Measurements from ENCODE around the gene KCNK18. TPM values are rescaled to one million over a fixed set of nuclear protein-coding genes. Genes with fewer than 3 reads are reported as not detected.

KCNK18 gene
- total RNA-seq, 1 experiment from 2014 or later: not detected

DNA sequence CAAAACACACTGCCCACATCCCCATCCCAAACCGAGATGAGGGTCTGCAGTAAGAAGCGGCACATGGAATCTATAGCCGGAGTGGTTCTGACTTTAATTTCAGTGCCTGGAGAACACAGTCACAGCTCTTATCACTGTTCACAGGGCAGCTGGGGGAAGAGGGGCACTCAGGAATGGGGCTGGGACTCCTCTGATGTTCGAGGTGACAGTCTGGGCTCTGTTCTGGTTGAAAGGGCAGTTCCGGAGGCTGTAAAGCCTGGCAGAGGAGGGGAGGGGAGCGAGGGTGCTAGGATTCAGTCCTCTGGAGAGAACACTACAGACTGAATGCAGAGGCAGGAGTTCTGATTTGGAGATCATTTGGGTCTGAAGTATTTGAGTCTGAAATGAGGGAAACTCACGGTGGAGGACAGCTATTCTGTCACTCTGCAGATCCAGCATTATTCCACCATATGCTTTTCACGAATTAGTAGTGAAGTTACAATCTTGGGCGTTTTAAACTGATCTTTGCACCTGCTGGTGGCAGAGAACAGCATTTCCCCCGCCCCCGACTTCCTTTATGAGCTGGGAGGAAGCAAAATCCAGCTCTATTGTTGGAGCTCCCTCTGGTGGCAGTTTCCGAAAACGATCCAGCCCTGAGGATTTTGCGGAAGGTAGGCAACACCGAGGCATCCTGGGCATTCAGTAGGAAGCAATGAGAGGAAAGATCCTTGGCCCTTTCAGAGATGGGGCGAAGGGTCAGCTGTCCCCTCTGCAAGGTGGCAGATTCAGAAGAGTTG, 22.7 kb upstream of the KCNK18 start:
- intact Hi-C loops (cut with micrococcal nuclease; ENCODE audit: unreplicated experiment): loop anchor here (1.0 to 10.0 kb wide), 3 partner anchors 227 to 550 kb away; partner anchors contain the start of gene PNLIPRP2
- Mint-ChIP-seq H3K36me3 (ENCODE audit: insufficient read depth, unreplicated experiment) (peaks cover 13% of the 10 kb centered on the region), H3K4me3 (ENCODE audit: low read depth, unreplicated experiment) (peak overlapping the region; percentile 70), H3K27me3 (ENCODE audit: unreplicated experiment) (peaks cover 35% of the 10 kb centered on the region), H3K27ac (ENCODE audit: unreplicated experiment) (no peak overlapping the region), H3K4me1 (ENCODE audit: low read depth, unreplicated experiment) (no peaks in the 10 kb centered on the region), H3K9me3 (ENCODE audit: low read depth, unreplicated experiment) (no peaks in the 10 kb centered on the region)
- CTCF ChIA-PET: interaction anchor here (0.5 to 1.6 kb wide), 18 partner anchors 9 to 547 kb away, joined by 3 to 46 read pairs (median 4); partner anchors contain the start of gene ENO4
- DNase-seq: peak; percentile 83
- no TSS peak for BruUV-seq (replicated peaks)
- peak; percentile 42 for TF ChIP-seq CTCF (IDR thresholded peaks at IDR 0.05; ENCODE audit: unreplicated experiment)

DNA sequence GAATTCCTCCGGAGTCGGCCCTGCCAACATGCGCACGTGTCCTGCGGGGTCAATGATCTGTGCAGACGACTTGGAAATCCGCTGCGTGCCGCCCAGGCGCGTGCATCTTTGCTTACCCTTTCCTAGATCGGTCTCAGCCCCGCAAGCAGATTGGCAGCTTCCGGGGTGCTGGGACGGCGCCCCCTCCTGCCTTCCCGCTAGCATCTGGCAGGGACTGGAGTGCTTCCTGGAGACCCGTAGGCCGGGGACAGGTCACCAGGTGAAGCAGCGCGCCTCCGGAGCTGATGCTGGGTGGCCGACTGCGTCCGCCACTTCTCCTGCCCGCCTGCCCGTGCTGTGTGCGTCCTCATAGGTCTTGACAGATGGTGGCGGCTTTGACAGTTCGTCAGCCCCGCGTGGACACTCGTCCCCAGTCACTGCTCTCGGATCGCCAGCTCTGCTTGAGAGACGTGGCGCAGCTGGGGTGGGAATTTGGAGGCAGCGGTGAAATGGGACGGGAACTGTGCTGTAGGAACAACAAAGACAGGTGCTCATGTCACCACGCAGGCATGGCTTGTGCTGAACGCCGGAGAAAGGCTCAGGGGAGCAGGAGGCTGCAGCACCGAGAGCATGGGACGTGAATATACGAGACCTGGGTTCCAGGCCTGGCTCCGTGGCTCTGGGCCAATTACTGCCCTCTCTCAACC, 21.9 kb upstream of the KCNK18 start:
- intact Hi-C loops (cut with micrococcal nuclease; ENCODE audit: unreplicated experiment): loop anchor here (1.0 to 10.0 kb wide), 2 partner anchors 378 to 551 kb away; partner anchors contain the start of gene PNLIPRP2
- peak overlapping the region; percentile 70 for H3K4me3 Mint-ChIP-seq (ENCODE audit: low read depth, unreplicated experiment)
- peaks cover 35% of the 10 kb centered on the region for H3K27me3 Mint-ChIP-seq (ENCODE audit: unreplicated experiment)
- DNase-seq: no peak
- H3K27ac Mint-ChIP-seq (ENCODE audit: unreplicated experiment): no peak overlapping the region
- CTCF ChIA-PET: interaction anchor here (0.6 to 1.6 kb wide), 17 partner anchors 9 to 548 kb away, joined by 3 to 46 read pairs (median 4); partner anchors contain the start of gene ENO4
- H3K36me3 Mint-ChIP-seq (ENCODE audit: insufficient read depth, unreplicated experiment): peaks cover 13% of the 10 kb centered on the region
- no peak for TF ChIP-seq CTCF (IDR thresholded peaks at IDR 0.05; ENCODE audit: unreplicated experiment)
- no peaks in the 10 kb centered on the region for H3K4me1 Mint-ChIP-seq (ENCODE audit: low read depth, unreplicated experiment)
- BruUV-seq (replicated peaks): no TSS peak
- H3K9me3 Mint-ChIP-seq (ENCODE audit: low read depth, unreplicated experiment): no peaks in the 10 kb centered on the region

GRCh38 chr10:117175901-117176534, 21.3 kb upstream of the KCNK18 start:
- CTCF ChIA-PET: interaction anchor here (1.1 to 1.6 kb wide), 4 partner anchors 375 to 549 kb away, joined by 3 to 46 read pairs (median 9); no protein-coding TSS in a partner anchor
- Mint-ChIP-seq H3K36me3 (ENCODE audit: insufficient read depth, unreplicated experiment) (peaks cover 13% of the 10 kb centered on the region), H3K27ac (ENCODE audit: unreplicated experiment) (no peak overlapping the region), H3K27me3 (ENCODE audit: unreplicated experiment) (peaks cover 37% of the 10 kb centered on the region), H3K4me3 (ENCODE audit: low read depth, unreplicated experiment) (peak overlapping the region; percentile 70), H3K9me3 (ENCODE audit: low read depth, unreplicated experiment) (no peaks in the 10 kb centered on the region), H3K4me1 (ENCODE audit: low read depth, unreplicated experiment) (no peaks in the 10 kb centered on the region)
- intact Hi-C loops (cut with micrococcal nuclease; ENCODE audit: unreplicated experiment): loop anchor here (1.0 to 10.0 kb wide), 3 partner anchors 379 to 551 kb away; partner anchors contain the start of gene PNLIPRP2
- peak; percentile 75 for TF ChIP-seq CTCF (IDR thresholded peaks at IDR 0.05; ENCODE audit: unreplicated experiment)
- BruUV-seq (replicated peaks): no TSS peak
- DNase-seq: peak; percentile 75

DNA sequence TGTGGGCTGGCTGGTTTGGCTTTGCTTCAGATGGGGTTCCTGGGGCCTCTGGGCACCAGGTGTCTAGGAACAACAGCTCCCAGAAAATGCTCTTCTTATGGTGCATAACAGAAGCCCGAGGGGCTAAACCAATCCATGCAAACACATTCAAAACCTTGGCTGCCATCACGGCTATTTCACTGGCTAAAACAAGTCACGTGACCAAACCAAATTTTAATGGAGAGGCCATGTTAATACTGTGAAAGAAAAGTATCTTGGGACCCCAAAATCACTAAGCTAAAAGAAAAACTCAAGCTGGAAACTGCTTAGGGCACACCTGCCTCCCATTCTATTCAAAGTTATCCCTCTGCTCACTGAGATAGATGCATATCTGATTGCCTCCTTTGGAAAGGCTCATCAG, 19.1 kb upstream of the KCNK18 start:
- intact Hi-C loops (cut with micrococcal nuclease; ENCODE audit: unreplicated experiment): loop anchor here (10.0 kb wide), 1 partner anchor 553 kb away; the partner anchor contains the start of gene PNLIPRP2
- Mint-ChIP-seq H3K27me3 (ENCODE audit: unreplicated experiment) (peaks cover 15% of the 10 kb centered on the region), H3K9me3 (ENCODE audit: low read depth, unreplicated experiment) (no peaks in the 10 kb centered on the region), H3K4me3 (ENCODE audit: low read depth, unreplicated experiment) (no peak overlapping the region), H3K36me3 (ENCODE audit: insufficient read depth, unreplicated experiment) (peaks cover 13% of the 10 kb centered on the region), H3K4me1 (ENCODE audit: low read depth, unreplicated experiment) (no peaks in the 10 kb centered on the region), H3K27ac (ENCODE audit: unreplicated experiment) (no peak overlapping the region)
- BruUV-seq (replicated peaks): no TSS peak
- no peak for TF ChIP-seq CTCF (IDR thresholded peaks at IDR 0.05; ENCODE audit: unreplicated experiment)
- DNase-seq: no peak
- CTCF ChIA-PET: no interaction called here
